H1 (cell line): ENCODE data around the gene SMARCE1. TPM values are rescaled to one million over a fixed set of nuclear protein-coding genes. Genes with fewer than 3 reads are reported as not detected.

Source experiments
- polyA plus RNA-seq, 7 experiments: library from polyadenylated mRNA; depleted of rRNA in 3 of 7; stranded (reverse) in 5 of 7; unstranded in 2 of 7; fragments of >200 nt in 5 of 7; fragments of 200-250 nt in 2 of 7; gene quantifications; 1 replicate in 5 of 7; 2 replicates in 1 of 7; 4 replicates in 1 of 7; pipeline versions ENCODE4 v1.2.1 to v1.2.3, GENCODE V29; 2011 to 2013; ENCODE audit warnings: missing spikeins in 2 of 7, mixed read lengths in 2 of 7
- total RNA-seq: library from RNA; stranded (reverse); fragmentation: NEBNext Ultra II Directional; extraction: Animal tissue kit (Norgen Biotek cat#: 25700); gene quantifications from 2 replicates; pipeline ENCODE4 v1.2.1, GENCODE V29; 2021

Gene SMARCE1
- total and polyA plus RNA-seq, 2 of the 8 experiments (the other 6 are each of a cell fraction or from before 2014, with no cell fraction given), result 30.7 to 131 TPM

Other genes starting within 250 kb of the SMARCE1 start
- 276 and 291 TPM in 2 replicates for gene TOP2A, start 229.9 kb downstream of the SMARCE1 start, total RNA-seq
- gene TOP2A, start 229.9 kb downstream of the SMARCE1 start, polyA plus RNA-seq (2011; rRNA removed), result 40.6 and 83.1 TPM in 2 replicates
- 105 and 109 TPM in 2 replicates for gene IGFBP4, start 204.4 kb downstream of the SMARCE1 start, total RNA-seq
- 79.9 and 85.5 TPM in 2 replicates for gene IGFBP4, start 204.4 kb downstream of the SMARCE1 start, polyA plus RNA-seq (2011; rRNA removed)
- gene TNS4, start 146.2 kb downstream of the SMARCE1 start, total RNA-seq, result 0.20 and 0.80 TPM in 2 replicates
- gene TNS4, start 146.2 kb downstream of the SMARCE1 start, polyA plus RNA-seq (2011; rRNA removed), result 0.21 and 0.39 TPM in 2 replicates
- gene CCR7, start 82.3 kb downstream of the SMARCE1 start, total RNA-seq, result 0.17 TPM in 1 of 2 replicates, not detected in the other
- 0.12 and 0.28 TPM in 2 replicates for gene CCR7, start 82.3 kb downstream of the SMARCE1 start, polyA plus RNA-seq (2011; rRNA removed)
- 0.61 and 0.75 TPM in 2 replicates for gene KRT222, start 17.4 kb upstream of the SMARCE1 start, total RNA-seq
- 0.08 and 0.09 TPM in 2 replicates for gene KRT222, start 17.4 kb upstream of the SMARCE1 start, polyA plus RNA-seq (2011; rRNA removed)
- not detected in 2 replicates for gene KRT24, start 55.9 kb upstream of the SMARCE1 start, total RNA-seq
- not detected in 2 replicates for gene KRT24, start 55.9 kb upstream of the SMARCE1 start, polyA plus RNA-seq (2011; rRNA removed)
- gene KRT25, start 107.5 kb upstream of the SMARCE1 start, total RNA-seq, result not detected in 2 replicates
- not detected in 2 replicates for gene KRT25, start 107.5 kb upstream of the SMARCE1 start, polyA plus RNA-seq (2011; rRNA removed)
- gene KRT26, start 124.4 kb upstream of the SMARCE1 start, total RNA-seq, result not detected in 2 replicates
- not detected in 2 replicates for gene KRT26, start 124.4 kb upstream of the SMARCE1 start, polyA plus RNA-seq (2011; rRNA removed)
- not detected in 2 replicates for gene KRT27, start 134.7 kb upstream of the SMARCE1 start, total RNA-seq
- not detected in 2 replicates for gene KRT27, start 134.7 kb upstream of the SMARCE1 start, polyA plus RNA-seq (2011; rRNA removed)
- not detected in 2 replicates for gene KRT28, start 152.1 kb upstream of the SMARCE1 start, total RNA-seq
- gene KRT28, start 152.1 kb upstream of the SMARCE1 start, polyA plus RNA-seq (2011; rRNA removed), result not detected in 2 replicates
- gene KRT10, start 174.8 kb upstream of the SMARCE1 start, total RNA-seq, result 31.3 and 39.4 TPM in 2 replicates
- 2.4 and 3.5 TPM in 2 replicates for gene KRT10, start 174.8 kb upstream of the SMARCE1 start, polyA plus RNA-seq (2011; rRNA removed)
- gene KRT12, start 219.4 kb upstream of the SMARCE1 start, total RNA-seq, result not detected in 2 replicates
- 0.03 TPM in 1 of 2 replicates, not detected in the other for gene KRT12, start 219.4 kb upstream of the SMARCE1 start, polyA plus RNA-seq (2011; rRNA removed)
- not detected in 2 replicates for gene KRT20, start 237.4 kb upstream of the SMARCE1 start, total RNA-seq
- gene KRT20, start 237.4 kb upstream of the SMARCE1 start, polyA plus RNA-seq (2011; rRNA removed), result not detected in 2 replicates